A673 (cell line): ENCODE measurements around the gene RBBP8. TPM values are rescaled to one million over a fixed set of nuclear protein-coding genes. Genes with fewer than 3 reads are reported as not detected.
A peak's percentile ranks its signal among the peaks of the same experiment; 100 is the strongest.

Experiments used
- BruUV-seq: library from RNA; stranded (reverse); fragments of 400-500 nt; replicated peaks from 2 replicates; lab custom pipeline; 2021; lab: Mats Ljungman, UMichigan
- CTCF ChIA-PET: fragments of 300-600 bp; sonication (Branson Sonifier 250); formaldehyde crosslinking; loops from one replicate; lab custom pipeline; 2022; ENCODE audit warnings: antibody characterized with exemption; lab: Charles Lee
- POLR2A ChIA-PET: fragments of 300-600 bp; sonication (Branson Sonifier 250); formaldehyde crosslinking; loops from one replicate; lab custom pipeline; 2022; ENCODE audit warnings: antibody characterized with exemption; ENCODE audit not compliant: low non-redundant PET; lab: Charles Lee
- DNase-seq: peaks from one replicate; pipeline ENCODE4 v3.0.0-alpha.2; 2015; ENCODE audit warnings: low spot score
- H3K27ac ChIP-seq: fragments of 200-600 bp; sonication (generic); 2 replicates; pipeline ENCODE4 v1.5.1; 2016; ENCODE audit warnings: mixed run types, low read depth, mild to moderate bottlenecking, mixed read lengths, antibody characterized with exemption, low read length; ENCODE audit not compliant: poor library complexity, severe bottlenecking
- H3K27me3 ChIP-seq: fragments of 200-600 bp; sonication (generic); replicated peaks from 2 replicates; pipeline ENCODE4 v1.6.1; 2017; ENCODE audit warnings: mixed run types, low read depth, mild to moderate bottlenecking, mixed read lengths, antibody characterized with exemption, low read length; ENCODE audit not compliant: insufficient read depth, poor library complexity
- H3K36me3 ChIP-seq: fragments of 200-600 bp; sonication (generic); 2 replicates; pipeline ENCODE4 v1.6.1; 2016; ENCODE audit warnings: mixed run types, mild to moderate bottlenecking, mixed read lengths, antibody characterized with exemption, low read length; ENCODE audit not compliant: insufficient read depth, poor library complexity, severe bottlenecking
- H3K4me1 ChIP-seq: fragments of 200-600 bp; sonication (generic); 2 replicates; pipeline ENCODE4 v1.6.1; 2017; ENCODE audit warnings: mixed run types, mild to moderate bottlenecking, mixed read lengths, antibody characterized with exemption, low read length; ENCODE audit not compliant: insufficient read depth, poor library complexity, severe bottlenecking
- H3K4me3 ChIP-seq: fragments of 200-600 bp; sonication (generic); 2 replicates; pipeline ENCODE4 v1.5.1; 2016; ENCODE audit warnings: low read depth, mixed run types, mild to moderate bottlenecking, mixed read lengths, low read length; ENCODE audit not compliant: poor library complexity, severe bottlenecking
- H3K9me3 ChIP-seq: fragments of 200-600 bp; sonication (generic); 2 replicates; pipeline ENCODE4 v1.6.1; 2016; ENCODE audit warnings: mixed run types, low read depth, mild to moderate bottlenecking, mixed read lengths, antibody characterized with exemption, low read length; ENCODE audit not compliant: poor library complexity, severe bottlenecking
- EZH2 ChIP-seq: fragments of 200-600 bp; sonication (generic); IDR thresholded peaks from 2 replicates; pipeline ENCODE4 v1.6.1; 2017; ENCODE audit warnings: borderline replicate concordance, low read depth, mild to moderate bottlenecking, mixed read lengths, antibody characterized with exemption, low read length; ENCODE audit not compliant: poor library complexity, severe bottlenecking
- intact Hi-C: fragments of 100-400 bp; cut with micrococcal nuclease; formaldehyde crosslinking; loops from one replicate; pipeline ENCODE4 v1.10.0; 2022; ENCODE audit not compliant: unreplicated experiment
- total RNA-seq: library from RNA; stranded (reverse); gene quantifications from 2 replicates; pipeline ENCODE4 v1.2.3, GENCODE V29; 2021
- TF ChIP-seq, protein P1 (sequence below): fragments of 300-800, 200-600 bp; sonication (generic); conservative IDR thresholded peaks from 2 replicates; pipeline ENCODE4 v1.5.1; 2017; ENCODE audit warnings: low read depth, mild to moderate bottlenecking, antibody characterized with exemption, low read length, moderate library complexity, mixed read lengths

RBBP8 gene
- total RNA-seq, 1 experiment from 2014 or later, result 88.2 TPM

- Histone ChIP-seq H3K9me3 (no peaks in the 10 kb centered on the region), H3K27me3 (no peaks in the 10 kb centered on the region), H3K27ac (no peak overlapping the region), H3K36me3 (no peaks in the 10 kb centered on the region), H3K4me3 (no peak overlapping the region), H3K4me1 (no peaks in the 10 kb centered on the region)
- ChIA-PET CTCF (no interaction called here), POLR2A (no interaction called here)
- BruUV-seq, result no TSS peak
- intact Hi-C loops, result no loop called here
- TF ChIP-seq EZH2, result no peak
- TF ChIP-seq, protein P1, sequence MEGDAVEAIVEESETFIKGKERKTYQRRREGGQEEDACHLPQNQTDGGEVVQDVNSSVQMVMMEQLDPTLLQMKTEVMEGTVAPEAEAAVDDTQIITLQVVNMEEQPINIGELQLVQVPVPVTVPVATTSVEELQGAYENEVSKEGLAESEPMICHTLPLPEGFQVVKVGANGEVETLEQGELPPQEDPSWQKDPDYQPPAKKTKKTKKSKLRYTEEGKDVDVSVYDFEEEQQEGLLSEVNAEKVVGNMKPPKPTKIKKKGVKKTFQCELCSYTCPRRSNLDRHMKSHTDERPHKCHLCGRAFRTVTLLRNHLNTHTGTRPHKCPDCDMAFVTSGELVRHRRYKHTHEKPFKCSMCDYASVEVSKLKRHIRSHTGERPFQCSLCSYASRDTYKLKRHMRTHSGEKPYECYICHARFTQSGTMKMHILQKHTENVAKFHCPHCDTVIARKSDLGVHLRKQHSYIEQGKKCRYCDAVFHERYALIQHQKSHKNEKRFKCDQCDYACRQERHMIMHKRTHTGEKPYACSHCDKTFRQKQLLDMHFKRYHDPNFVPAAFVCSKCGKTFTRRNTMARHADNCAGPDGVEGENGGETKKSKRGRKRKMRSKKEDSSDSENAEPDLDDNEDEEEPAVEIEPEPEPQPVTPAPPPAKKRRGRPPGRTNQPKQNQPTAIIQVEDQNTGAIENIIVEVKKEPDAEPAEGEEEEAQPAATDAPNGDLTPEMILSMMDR, result no peak
- DNase-seq, result no peak
Measured at GRCh38 chr18:23037646-23038045, 104.5 kb downstream of the RBBP8 start.

GRCh38 chr18:23038712-23039111 is 105.6 kb downstream of the RBBP8 start:
- Histone ChIP-seq H3K9me3 (no peaks in the 10 kb centered on the region), H3K4me3 (no peak overlapping the region), H3K27me3 (no peaks in the 10 kb centered on the region), H3K4me1 (no peaks in the 10 kb centered on the region), H3K36me3 (no peaks in the 10 kb centered on the region), H3K27ac (no peak overlapping the region)
- DNase-seq, result peak; percentile 42
- ChIA-PET POLR2A (no interaction called here), CTCF (no interaction called here)
- intact Hi-C loops, result no loop called here
- BruUV-seq, result no TSS peak
- no peak for TF ChIP-seq EZH2
- TF ChIP-seq, protein P1, result no peak

DNA sequence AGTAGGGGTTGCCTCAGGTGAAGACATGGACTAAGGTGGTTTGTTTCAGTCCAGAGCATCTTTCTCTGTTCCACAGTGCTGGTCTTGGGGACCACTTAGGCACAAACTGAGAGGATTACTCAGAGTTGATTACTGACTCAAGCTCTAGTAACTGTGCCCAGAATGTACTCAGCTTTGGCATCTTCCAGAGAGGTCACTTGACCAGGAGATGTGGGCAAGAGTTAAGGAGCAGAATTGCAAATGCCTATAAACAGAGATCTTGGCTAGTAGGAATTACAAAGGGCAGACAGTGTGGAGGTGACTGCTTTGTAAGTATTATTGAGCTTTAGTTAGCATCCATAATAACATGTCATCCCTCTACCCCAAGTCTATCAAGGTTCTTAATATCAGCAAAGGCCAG is 109.0 kb downstream of the RBBP8 start:
- Histone ChIP-seq H3K36me3 (no peaks in the 10 kb centered on the region), H3K9me3 (no peaks in the 10 kb centered on the region), H3K27ac (no peak overlapping the region), H3K27me3 (no peaks in the 10 kb centered on the region), H3K4me3 (no peak overlapping the region), H3K4me1 (no peaks in the 10 kb centered on the region)
- BruUV-seq, result no TSS peak
- ChIA-PET POLR2A (interaction anchor here (0.6 kb wide), 1 partner anchor 16 kb away, joined by 3 read pairs; no protein-coding TSS in a partner anchor), CTCF (no interaction called here)
- no peak for TF ChIP-seq EZH2
- TF ChIP-seq, protein P1, result no peak
- no peak for DNase-seq
- intact Hi-C loops, result no loop called here
